ENCODE measurements around the gene BHLHE41. TPM values are rescaled to one million over a fixed set of nuclear protein-coding genes. Genes with fewer than 3 reads are reported as not detected.

The BHLHE41 gene
- total and polyA plus RNA-seq, 9 of the 15 experiments (the other 6 are each of a cell fraction or from before 2014, with no cell fraction given), result not detected

DNA sequence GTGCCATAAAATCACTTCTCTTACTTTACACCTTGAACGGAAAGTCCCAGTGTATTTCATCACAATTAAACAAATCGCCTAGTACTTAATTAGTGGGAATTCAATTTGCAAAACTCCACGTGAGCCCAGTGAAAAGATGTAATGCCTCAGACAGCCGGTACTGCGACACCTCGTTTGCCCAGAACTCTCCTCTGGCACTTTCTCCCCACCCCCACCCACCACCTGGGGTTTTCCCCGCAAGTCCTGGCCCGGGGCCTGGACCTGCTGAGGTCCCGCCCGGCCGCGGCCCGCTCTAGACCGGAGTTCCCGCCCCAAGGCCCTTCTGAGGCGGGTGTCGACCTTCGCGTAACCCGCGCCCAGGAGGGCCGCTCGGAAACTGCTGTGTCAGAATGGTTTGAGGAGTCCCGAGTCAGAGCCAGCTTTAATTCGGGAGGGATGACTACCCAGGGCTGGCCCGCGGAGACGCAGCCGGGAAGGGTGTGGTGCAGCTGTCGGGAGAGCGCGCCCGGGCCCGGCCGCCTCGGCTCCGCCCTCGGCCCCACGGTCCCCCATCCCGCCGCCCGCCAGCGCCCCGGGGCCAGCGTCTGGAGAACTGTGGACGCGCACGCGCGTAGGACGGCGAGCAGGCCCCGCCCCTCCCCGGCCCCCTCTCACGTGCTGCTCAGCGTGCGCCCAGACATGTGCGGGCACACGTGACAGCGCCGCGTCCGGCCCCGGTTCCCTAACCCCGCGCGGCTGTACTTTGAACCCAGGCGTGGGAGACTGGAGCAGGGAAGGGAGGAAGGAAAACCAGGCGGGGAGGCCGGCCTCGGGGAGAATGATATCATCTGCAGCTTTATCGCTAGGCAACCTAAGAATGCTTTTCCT is 10.8 kb downstream of the BHLHE41 start (continued):
- TF ChIP-seq MTA3 (IDR thresholded peaks at IDR 0.05; ENCODE audit: borderline replicate concordance) (no peak), SMARCA5 (IDR thresholded peaks at IDR 0.05) (no peak), U2AF2 (optimal IDR thresholded peaks at IDR 0.05; ENCODE audit: low read depth, low read length) (no peak), SREBF1 (IDR thresholded peaks at IDR 0.05; ENCODE audit: borderline replicate concordance, low read depth, low read length) (no peak), CBX5 (IDR thresholded peaks at IDR 0.05; ENCODE audit: borderline replicate concordance, low read depth) (no peak), OTX1 (CRISPR knock-in tag; IDR thresholded peaks at IDR 0.05) (0 out of 2 replicates have a peak, but pooled peaks have one; percentile 4), NR2C2 (CRISPR knock-in tag; IDR thresholded peaks at IDR 0.05) (no peak), NR2C2 (tag; IDR thresholded peaks at IDR 0.05) (peak; percentile 87), HDAC2 (IDR thresholded peaks at IDR 0.05) (no peak), ZNF41 (CRISPR knock-in tag; conservative IDR thresholded peaks at IDR 0.05) (no peak), FOSL1 (tag; conservative IDR thresholded peaks at IDR 0.05) (no peak; the same call in 1 of the 2 replicates), NR1H2 (CRISPR knock-in tag; IDR thresholded peaks at IDR 0.05) (no peak), MIER1 (IDR thresholded peaks at IDR 0.05; ENCODE audit: low read depth) (no peak), RNF2 (IDR thresholded peaks at IDR 0.05) (no peak; the same call in 1 of the 2 replicates), FOXA1 (IDR thresholded peaks at IDR 0.05; ENCODE audit: borderline replicate concordance) (no peak), PTBP1 (IDR thresholded peaks at IDR 0.05; ENCODE audit: low read depth, low read length) (no peak), ZNF184 (CRISPR knock-in tag; IDR thresholded peaks at IDR 0.05) (no peak)
- TF ChIP-seq, protein P1, sequence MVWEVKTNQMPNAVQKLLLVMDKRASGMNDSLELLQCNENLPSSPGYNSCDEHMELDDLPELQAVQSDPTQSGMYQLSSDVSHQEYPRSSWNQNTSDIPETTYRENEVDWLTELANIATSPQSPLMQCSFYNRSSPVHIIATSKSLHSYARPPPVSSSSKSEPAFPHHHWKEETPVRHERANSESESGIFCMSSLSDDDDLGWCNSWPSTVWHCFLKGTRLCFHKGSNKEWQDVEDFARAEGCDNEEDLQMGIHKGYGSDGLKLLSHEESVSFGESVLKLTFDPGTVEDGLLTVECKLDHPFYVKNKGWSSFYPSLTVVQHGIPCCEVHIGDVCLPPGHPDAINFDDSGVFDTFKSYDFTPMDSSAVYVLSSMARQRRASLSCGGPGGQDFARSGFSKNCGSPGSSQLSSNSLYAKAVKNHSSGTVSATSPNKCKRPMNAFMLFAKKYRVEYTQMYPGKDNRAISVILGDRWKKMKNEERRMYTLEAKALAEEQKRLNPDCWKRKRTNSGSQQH (CRISPR knock-in tag; IDR thresholded peaks at IDR 0.05), result no peak
- TF ChIP-seq, protein P2, sequence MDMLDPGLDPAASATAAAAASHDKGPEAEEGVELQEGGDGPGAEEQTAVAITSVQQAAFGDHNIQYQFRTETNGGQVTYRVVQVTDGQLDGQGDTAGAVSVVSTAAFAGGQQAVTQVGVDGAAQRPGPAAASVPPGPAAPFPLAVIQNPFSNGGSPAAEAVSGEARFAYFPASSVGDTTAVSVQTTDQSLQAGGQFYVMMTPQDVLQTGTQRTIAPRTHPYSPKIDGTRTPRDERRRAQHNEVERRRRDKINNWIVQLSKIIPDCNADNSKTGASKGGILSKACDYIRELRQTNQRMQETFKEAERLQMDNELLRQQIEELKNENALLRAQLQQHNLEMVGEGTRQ (CRISPR knock-in tag; IDR thresholded peaks at IDR 0.05), result peak; percentile 93
- TF ChIP-seq, protein P3, sequence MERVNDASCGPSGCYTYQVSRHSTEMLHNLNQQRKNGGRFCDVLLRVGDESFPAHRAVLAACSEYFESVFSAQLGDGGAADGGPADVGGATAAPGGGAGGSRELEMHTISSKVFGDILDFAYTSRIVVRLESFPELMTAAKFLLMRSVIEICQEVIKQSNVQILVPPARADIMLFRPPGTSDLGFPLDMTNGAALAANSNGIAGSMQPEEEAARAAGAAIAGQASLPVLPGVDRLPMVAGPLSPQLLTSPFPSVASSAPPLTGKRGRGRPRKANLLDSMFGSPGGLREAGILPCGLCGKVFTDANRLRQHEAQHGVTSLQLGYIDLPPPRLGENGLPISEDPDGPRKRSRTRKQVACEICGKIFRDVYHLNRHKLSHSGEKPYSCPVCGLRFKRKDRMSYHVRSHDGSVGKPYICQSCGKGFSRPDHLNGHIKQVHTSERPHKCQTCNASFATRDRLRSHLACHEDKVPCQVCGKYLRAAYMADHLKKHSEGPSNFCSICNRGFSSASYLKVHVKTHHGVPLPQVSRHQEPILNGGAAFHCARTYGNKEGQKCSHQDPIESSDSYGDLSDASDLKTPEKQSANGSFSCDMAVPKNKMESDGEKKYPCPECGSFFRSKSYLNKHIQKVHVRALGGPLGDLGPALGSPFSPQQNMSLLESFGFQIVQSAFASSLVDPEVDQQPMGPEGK (CRISPR knock-in tag; IDR thresholded peaks at IDR 0.05; ENCODE audit: borderline replicate concordance), result no peak
- TF ChIP-seq, protein P4, sequence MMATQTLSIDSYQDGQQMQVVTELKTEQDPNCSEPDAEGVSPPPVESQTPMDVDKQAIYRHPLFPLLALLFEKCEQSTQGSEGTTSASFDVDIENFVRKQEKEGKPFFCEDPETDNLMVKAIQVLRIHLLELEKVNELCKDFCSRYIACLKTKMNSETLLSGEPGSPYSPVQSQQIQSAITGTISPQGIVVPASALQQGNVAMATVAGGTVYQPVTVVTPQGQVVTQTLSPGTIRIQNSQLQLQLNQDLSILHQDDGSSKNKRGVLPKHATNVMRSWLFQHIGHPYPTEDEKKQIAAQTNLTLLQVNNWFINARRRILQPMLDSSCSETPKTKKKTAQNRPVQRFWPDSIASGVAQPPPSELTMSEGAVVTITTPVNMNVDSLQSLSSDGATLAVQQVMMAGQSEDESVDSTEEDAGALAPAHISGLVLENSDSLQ (IDR thresholded peaks at IDR 0.05), result no peak
- TF ChIP-seq, protein P5, sequence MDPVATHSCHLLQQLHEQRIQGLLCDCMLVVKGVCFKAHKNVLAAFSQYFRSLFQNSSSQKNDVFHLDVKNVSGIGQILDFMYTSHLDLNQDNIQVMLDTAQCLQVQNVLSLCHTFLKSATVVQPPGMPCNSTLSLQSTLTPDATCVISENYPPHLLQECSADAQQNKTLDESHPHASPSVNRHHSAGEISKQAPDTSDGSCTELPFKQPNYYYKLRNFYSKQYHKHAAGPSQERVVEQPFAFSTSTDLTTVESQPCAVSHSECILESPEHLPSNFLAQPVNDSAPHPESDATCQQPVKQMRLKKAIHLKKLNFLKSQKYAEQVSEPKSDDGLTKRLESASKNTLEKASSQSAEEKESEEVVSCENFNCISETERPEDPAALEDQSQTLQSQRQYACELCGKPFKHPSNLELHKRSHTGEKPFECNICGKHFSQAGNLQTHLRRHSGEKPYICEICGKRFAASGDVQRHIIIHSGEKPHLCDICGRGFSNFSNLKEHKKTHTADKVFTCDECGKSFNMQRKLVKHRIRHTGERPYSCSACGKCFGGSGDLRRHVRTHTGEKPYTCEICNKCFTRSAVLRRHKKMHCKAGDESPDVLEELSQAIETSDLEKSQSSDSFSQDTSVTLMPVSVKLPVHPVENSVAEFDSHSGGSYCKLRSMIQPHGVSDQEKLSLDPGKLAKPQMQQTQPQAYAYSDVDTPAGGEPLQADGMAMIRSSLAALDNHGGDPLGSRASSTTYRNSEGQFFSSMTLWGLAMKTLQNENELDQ (CRISPR knock-in tag; IDR thresholded peaks at IDR 0.05; ENCODE audit: borderline replicate concordance), result no peak; the same call in 1 of the 2 replicates

All from K562 (cell line).